Activated CD4-positive, CD25-positive, alpha-beta regulatory T cell treated with anti-CD3 and anti-CD28 coated beads, Interleukin-2, amount 50 U/mL, for 72 hours (primary cell): ENCODE data around the gene RBP7.
"Not testable (repeated sequence)": the region's sequence is repeated elsewhere in the genome, so short reads cannot be mapped to it uniquely, and the experiment has no call there.

Experiments
- DNase-seq: peaks from one replicate; pipeline ENCODE4 v3.0.0; 2021

Gene RBP7

GRCh38 chr1:9996624-9997582 lies at the start of gene RBP7:
TSS of gene RBP7 (plus strand) at chr1:9997228. CDS start at chr1:9997259, 31 bp downstream.
- no peak for DNase-seq

- DNase-seq = no peak
Observed at GRCh38 chr1:9957726-9958125, 39.3 kb upstream of the RBP7 start.

GRCh38 chr1:9960011-9960410 lies 37.0 kb upstream of the RBP7 start:
- DNase-seq = no peak

- DNase-seq = no peak
Observed at GRCh38 chr1:9960706-9961562, 36.1 kb upstream of the RBP7 start.

GRCh38 chr1:9984253-9984652 lies 12.8 kb upstream of the RBP7 start:
- DNase-seq = no peak

GRCh38 chr1:9985001-9985400 lies 12.0 kb upstream of the RBP7 start:
- no peak for DNase-seq

- DNase-seq = no peak
Observed at GRCh38 chr1:9989773-9990172, 7.3 kb upstream of the RBP7 start.

GRCh38 chr1:9990944-9991343 lies 6.1 kb upstream of the RBP7 start:
- no peak for DNase-seq

- no peak for DNase-seq
Observed at GRCh38 chr1:9992910-9993309, 4.1 kb upstream of the RBP7 start.

GRCh38 chr1:9993561-9994075 lies 3.4 kb upstream of the RBP7 start:
- DNase-seq = no peak

GRCh38 chr1:10001016-10001665 lies 4.1 kb downstream of the RBP7 start:
- DNase-seq = no peak

GRCh38 chr1:10005248-10005647 lies 8.2 kb downstream of the RBP7 start:
- not testable (repeated sequence) for DNase-seq

GRCh38 chr1:10007169-10007568 lies 10.1 kb downstream of the RBP7 start:
- DNase-seq = no peak

- no peak for DNase-seq
Observed at GRCh38 chr1:10014016-10014415, 17.0 kb downstream of the RBP7 start.

GRCh38 chr1:10019561-10019960 lies 22.5 kb downstream of the RBP7 start:
- no peak for DNase-seq

GRCh38 chr1:10020086-10020485 lies 23.1 kb downstream of the RBP7 start:
- no peak for DNase-seq

- not testable (repeated sequence) for DNase-seq
Observed at GRCh38 chr1:10020678-10021077, 23.6 kb downstream of the RBP7 start.

- DNase-seq = not testable (repeated sequence)
Observed at GRCh38 chr1:10021992-10022391, 25.0 kb downstream of the RBP7 start.

GRCh38 chr1:10022656-10023055 lies 25.6 kb downstream of the RBP7 start:
- DNase-seq = no peak

- DNase-seq = no peak
Observed at GRCh38 chr1:10025354-10025753, 28.3 kb downstream of the RBP7 start.

- DNase-seq = no peak
Observed at GRCh38 chr1:10027027-10027426, 30.0 kb downstream of the RBP7 start.

- not testable (repeated sequence) for DNase-seq
Observed at GRCh38 chr1:10028956-10029500, 32.0 kb downstream of the RBP7 start.

- no peak for DNase-seq
Observed at GRCh38 chr1:10031461-10031860, 34.4 kb downstream of the RBP7 start.
